Amniotic stem cell (primary cell): ENCODE results near the gene URGCP.
"Not testable (repeated sequence)": the region's sequence is repeated elsewhere in the genome, so short reads cannot be mapped to it uniquely, and the experiment has no call there.

Experiments used
- DNase-seq: peaks from one replicate; lab custom pipeline; 2025; lab: John Stamatoyannopoulos, UW

The URGCP gene

DNA sequence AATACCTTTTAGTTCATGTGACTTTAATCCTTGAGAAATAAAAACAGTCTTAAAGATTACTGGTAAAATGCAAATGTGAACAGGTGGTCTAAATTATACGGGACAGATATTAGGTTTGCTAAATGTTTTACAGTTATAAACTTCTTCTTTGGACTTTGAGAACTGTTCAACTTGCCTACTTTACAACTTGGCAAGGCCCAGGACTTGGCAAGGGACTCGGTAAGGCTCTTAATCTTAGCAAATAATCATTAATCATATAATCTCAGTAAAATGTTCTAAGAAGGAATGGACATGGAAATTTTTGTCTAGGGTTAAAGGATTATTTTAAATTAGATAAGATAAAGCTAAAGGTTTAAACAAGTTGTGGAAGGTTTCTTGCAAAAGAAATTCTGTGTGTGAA, 15.0 kb upstream of the URGCP start:
- no peak for DNase-seq

DNA sequence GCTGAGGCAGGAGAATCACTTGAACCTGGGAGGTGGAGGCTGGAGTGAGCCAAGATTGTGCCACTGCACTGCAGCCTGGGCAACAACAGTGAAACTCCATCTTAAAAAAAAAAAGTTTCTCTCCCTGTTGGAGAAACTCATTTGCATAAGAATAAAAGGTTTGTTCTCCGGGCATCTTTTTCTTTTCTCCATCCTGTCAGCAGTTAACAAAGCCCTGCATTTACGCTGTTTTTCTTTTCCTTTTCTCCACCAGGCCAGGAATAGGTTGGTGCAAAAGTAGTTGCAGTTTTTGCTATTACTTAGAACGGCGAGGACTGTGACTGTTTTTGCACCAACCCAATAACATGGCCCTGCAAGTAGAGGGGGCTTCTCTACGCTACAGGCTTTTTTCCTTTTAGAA, 9.5 kb upstream of the URGCP start:
- DNase-seq: no peak

DNA sequence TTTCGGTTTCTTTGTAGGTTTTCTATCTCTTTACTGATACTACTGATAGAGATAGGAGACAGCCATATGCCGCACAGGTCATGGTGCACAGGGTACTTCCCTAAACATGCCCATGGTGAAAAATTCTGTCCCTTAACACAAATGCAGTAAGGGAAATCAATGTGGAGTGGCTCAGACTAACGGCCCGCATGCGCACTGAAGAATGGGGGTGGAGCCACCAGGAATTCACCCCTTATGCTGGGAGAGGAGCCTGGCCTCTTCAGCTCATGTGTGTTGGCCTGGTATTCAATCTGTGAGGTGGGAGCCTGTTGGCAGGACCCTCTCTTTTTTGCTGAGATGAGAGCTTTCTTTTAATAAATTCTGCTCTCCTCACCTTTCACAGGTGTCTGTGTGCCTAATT, 8.4 kb upstream of the URGCP start:
- DNase-seq: no peak

DNA sequence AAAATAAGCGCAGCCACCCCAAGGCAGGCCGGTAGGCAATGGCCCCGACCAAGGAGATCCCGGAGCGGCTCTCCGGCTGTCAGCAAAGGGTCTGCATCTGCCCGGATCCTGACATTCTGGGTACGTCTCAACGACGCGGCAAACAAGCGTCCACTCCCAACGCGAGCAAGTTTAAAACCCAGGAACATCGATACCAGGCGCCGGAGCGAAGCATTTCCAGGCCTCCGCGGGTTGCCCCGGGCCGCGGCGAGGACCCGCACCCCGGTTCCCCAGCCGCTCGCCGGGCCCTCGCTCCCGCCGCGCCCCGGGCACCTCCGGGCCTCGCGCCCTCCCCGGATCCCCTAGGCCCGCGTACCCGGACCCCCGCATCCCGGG, 453 bp downstream of the URGCP start:
- no peak for DNase-seq

DNA sequence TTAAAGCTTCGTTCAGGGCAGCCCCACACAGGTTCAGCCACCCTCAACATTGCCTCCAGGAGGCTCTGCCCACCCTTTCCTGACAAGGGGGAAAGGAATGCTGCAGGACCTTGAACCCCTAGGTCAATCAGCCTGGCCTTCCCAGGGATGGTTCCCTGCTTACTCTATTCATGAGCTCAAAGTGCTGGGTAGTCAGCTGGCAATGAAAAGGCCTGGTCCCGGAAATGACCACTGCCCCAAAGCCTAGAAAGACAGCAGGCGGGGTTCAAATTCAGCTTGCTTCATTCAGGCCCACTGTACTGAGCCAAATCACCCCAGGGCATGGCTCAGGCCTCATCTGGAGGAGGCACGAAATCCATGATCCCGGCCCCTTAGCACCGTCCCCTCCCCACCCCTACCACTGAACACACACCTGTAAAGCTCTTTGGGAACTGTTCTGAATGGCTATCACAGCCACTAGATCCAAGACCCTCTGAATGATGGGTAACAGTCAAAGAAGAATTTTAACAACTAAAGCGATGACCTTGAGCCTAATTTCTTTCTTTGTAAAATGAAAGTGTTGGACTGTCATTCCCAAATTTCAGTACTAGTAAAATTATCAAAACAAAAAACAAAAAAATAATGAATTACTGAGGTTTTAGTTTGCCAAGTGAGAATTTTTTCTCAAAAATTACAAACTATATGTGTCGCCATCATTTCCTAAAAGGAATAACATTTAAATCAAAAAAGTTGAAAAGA, 1.0 kb downstream of the URGCP start:
- no peak for DNase-seq

DNA sequence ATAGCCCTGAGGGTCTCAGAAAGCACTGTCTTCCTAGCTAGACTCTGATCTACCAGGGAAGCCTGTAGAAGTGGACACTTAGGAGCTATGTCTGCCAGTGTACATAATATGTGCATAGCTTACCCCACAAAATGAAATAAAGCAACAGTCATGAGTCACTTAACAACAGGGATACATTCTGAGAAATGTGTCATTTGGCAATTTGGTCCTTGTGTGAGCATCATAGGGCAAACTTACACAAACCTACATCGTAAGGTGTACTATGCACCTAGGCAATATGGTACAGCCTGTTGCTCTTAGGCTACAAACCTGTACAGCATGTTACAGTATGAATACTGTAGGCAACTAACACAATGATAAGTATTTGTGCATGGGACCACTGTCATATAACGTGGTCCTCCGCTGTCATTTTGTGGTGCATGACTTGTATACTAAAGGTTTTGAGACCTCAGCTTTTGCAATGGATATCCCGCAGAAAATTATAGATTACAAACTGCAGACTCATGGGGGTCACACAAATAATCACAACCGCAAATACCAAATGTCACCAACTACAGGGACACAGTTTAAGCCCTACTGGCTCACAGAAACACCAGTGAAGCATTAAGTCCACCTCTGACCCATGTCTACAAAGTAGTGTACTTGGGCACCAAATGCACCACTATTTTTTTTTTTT, 1.7 kb downstream of the URGCP start:
- DNase-seq: no peak

DNA sequence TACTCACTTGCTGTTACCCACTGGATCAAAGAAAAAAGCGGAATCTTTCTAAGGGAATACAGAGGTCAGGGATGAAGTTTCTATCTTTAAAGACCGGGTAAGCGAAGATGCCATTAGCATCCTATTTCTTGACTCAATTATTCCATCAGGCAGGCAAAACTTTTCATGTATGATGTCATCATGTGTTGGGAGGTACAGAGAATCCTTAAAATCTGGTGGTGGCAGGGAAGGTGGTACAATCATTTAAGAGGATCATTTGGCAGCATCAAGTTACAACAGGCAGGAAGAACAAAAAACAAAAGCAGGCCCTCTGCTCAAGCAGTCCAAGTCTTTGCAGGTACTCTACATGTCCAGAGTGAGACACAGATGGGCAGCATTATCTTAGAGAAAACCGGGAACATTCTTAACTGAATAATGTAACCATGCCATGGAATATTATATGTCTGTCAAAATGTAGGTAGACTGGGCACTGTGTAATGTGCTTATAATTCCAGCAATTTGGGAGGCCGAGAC, 3.8 kb downstream of the URGCP start:
- DNase-seq: no peak

DNA sequence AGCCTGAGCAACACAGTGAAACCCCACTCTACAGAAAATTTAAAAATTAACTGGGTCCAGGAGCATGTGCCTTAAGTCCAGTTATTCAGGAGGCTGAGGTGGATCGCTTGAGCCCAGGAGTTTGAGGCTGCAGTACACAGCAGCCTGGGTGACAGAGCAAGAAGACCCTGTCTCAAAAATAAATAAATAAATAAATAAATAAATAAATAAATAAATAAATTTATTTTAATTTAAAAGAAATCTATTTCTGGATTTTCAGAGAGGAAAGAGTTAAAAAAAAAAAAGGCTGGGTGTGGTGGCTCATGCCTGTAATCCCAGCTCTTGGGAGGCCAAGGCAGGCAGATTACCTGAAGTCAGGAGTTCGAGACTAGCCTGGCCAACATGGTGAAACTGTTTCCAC, 7.8 kb downstream of the URGCP start:
- DNase-seq: not testable (repeated sequence)

DNA sequence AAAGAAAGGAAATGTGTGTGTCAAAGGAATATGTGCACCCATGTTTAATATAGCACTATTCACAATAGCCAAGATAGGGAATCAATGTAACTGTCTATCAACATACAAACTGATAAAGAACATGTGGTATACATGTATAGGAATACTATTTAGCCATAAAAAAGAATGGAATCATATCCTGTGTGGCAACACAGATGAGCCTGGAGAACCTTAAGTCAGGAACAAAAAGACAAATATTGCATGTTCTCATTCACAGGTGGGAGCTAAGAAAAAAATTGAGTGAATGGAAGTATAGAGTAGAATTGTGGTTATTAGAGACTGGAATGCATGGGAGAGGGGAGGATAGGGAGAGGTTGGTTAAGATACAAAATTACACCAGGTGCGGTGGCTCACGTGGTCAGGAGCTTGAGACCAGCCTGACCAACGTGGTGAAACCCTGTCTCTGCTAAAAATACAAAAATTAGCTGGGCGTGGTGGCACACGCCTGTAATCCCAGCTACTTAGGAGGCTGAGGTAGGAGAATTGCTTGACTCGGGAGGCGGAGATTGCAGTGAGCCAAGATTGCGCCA, 10.5 kb downstream of the URGCP start:
- DNase-seq: no peak

DNA sequence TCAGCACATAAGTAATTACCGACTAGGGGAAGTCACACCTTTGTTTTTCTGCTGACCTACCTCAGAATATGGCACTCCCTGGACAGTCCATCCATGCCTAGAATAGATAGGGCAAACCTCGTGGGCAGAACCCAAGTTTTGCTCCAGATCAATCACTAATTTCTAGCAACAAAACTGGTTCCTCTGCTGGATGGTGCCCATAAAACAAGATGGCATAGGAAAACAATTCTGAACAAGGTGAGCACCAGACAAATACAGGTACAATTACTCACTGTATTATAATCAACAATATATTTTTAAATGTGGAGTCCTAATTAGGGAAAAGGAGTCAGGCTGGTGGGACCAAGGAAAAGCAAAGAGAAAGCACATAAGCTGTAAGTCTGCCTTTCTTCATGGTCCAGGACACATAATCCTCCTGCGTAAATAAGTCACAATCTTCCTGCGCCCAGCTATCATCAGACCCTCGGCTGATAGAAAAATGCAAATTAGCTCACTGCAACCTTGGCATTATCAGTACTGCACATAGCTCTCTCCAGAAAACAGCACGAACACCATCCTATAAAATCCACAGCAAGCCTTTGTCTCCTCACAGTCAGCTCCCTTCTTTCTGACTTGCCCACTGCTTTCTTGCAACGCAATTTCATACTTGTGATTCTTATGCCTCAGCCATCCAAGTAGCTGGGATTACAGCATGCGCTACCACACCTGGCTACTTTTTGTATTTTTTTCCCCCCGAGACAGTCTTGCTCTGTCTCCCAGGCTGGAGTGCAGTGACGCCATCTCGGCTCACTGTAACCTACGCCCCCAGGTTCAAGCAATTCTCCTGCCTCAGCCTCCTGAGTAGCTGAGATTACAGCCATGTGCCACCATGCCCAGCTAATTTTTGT, 15.1 kb downstream of the URGCP start:
- no peak for DNase-seq

DNA sequence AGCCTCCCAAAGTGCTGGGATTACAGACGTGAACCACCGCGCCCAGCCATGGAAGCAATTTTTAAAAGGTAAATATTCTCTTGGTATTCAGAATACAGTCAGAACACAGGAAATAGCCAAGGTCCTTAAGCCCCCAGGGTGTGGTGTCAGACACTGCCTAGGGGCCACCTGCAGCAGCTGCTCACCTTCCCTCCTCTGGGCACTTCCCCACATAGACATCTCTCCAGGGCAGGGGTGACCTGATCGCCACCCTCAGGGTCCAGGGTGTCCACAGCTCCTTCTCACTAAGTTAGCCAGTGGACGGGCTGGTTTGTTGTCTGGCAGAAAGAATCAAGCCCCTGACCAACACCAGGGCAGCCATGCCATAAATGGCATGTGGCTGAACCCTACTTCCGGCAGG, 15.9 kb downstream of the URGCP start:
- no peak for DNase-seq

DNA sequence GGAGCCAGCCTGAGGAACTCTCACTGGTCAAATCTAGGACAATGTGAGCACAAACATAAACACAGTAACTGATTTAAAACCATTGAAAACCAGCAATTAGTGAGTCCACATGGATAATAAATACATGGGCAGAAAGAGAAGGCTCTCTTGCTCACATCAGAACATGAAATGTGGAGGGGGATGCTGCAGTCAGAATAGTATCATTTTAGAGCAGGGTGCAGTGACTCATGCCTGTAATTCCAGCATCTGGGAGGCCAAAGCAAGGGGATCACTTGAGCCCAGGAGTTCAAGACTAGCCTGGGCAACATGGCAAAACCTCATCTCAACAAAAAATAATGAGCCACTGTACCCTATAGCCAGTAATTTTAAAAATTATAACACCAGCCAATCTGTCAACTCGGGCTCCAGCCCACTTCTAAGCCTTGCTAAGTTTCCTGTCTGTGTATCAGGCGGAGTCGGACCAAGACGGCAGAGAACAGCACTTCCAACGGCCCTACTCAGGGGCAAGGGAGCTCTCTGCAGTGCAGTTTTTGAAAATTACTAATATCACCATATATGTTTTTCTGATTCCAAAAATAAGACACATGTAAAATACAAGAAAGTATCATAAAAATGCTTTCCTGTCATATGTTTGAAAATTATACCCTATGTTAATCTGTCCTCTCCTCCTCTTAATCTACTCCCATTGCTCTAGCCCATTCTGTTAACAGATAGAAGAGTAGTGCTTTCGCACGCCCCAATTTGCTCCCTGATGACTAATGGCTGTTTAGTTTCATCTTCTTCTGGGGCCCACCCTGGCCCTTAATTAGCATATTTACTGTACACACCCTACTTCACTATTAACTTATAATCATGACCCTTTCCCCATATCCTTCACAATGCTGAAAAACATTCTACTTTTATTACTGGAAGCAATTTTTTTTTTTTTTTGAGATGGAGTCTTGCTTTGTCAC, 17.1 kb downstream of the URGCP start:
- DNase-seq: no peak

DNA sequence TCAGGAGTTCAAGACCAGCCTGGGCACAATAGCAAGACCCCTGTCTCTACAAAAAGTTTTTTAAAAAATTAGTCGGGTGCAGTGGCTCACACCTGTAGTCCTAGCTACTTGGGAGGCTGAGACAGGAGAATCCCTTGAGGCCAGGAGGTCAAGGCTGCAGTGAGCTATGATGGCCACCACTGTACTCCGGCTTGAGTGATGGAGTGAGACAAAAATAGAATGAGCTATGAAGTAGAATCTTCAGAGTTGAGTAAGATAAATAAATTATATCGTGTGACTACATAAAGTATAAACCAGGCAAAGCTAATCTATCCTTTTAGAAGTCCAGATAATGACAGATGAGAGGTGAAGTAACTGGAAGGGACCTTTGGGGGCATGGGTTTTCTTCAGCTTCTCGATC, 21.8 kb downstream of the URGCP start:
- DNase-seq: no peak

DNA sequence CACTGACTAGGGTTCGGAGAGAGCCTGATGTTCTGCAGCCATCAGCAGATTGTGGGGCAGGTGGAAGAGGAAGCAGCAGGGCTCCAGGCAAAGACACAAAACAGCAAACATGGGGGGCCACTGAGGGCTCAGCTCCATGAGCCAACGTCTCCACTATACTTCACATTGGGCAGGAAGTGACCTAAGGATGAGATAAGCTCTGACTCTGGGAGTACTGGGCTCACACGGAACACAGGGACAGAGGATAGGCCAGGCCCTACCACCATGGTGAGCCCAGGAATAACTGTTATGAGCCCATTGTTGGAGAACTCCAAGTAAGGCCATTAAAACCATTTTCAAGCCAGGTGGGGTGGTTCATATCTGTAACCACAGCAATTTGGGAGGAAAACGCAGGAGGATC, 22.2 kb downstream of the URGCP start:
- DNase-seq: no peak

DNA sequence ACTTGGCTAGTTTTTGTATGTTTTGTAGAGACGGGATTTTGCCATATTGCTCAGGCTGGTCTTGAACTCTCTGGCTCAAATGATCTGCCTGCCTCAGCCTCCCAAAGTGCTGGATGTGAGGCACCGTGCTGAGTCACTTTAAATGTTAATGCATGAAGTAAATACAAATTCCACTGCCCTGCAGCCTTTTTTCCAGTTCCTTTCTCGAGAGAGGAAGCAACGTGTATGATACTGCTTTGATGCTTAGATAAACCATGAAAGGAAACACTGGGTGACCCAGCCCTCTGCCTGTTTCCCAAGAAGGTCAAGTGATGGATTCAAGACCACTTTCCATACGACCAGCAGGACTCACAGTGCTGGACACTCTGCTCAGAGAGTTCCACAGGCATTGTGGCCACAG, 25.8 kb downstream of the URGCP start:
- DNase-seq: peak; percentile 26

DNA sequence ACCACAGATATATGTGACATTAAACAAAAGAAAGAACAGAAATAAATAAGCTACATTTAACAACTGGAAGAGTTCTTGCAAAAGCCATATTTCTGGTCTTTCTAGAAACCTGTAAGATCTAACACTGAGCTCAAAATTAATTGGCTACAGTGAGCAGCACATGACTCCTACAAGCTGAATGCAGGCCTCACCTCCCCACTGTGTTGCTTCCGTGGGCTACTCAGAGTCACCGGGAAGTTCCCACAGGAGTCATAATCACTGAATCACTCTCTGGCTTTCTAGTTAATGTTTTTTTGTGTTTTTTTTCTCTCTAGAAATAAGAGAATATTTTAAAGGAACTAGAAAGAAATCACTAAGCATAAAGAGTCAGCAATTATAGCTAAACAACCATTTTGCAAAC, 26.9 kb downstream of the URGCP start:
- peak; percentile 36 for DNase-seq

DNA sequence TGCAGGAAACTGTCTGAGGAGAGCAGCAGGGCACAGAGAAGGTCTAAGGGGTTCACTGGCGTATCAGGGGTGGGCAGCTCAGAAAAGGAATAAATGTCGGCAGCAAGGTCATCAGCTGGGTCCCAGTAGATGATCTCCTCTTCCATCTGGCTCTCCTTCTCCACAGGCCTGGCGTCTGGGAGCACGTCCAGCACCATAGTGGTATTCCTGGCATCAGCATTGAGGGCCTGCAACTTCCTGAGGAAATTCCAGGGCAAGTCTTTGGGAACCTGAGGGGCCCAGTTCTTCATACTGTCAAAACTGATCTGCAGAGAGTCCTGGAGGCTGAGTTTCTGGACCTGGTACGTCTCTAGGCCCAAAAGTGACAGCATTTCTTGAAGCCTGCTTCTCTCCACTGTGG, 27.5 kb downstream of the URGCP start:
- DNase-seq: no peak

DNA sequence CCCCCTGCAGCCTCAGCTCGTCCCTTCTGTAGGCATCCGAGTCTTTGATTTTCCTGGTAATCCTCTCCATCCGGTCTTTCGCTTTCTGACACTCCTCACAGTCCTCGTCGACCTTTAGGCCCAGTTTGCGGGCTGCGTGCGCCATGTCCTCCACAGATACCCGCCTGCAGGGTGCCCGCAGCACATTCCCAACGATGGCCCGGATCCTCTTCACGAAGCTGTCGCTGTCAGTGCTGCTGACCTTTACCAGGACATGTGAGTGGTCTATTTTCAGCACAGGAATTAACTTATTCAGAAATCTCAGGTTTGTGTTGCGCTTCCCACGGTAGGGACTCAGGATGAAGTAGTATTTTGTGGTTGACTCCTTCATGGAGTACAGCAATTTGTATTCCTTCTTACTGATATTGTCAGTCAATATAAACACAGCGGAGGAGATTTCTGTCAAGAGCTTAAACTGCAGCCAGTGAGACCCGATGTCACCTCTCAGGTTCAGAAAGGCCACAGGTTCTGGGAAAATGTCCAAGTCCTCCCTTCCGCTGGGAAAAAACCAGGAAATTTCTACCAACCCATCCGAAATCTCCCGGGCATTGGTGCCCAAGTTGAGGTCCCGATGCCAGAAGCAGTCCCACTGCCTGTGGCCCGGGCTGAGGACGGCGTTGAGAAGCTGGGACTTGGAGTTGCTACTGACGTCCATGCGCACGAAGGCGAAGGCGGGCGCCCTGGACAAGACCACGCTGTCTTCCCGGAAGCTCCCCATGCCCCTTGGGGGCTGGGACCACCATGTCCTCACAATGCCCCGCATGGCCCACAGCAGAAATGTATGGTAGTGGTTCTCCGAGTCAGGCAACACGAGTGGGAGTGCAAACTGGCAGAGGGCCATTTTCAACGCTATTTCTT, 28.2 kb downstream of the URGCP start:
- no peak for DNase-seq

DNA sequence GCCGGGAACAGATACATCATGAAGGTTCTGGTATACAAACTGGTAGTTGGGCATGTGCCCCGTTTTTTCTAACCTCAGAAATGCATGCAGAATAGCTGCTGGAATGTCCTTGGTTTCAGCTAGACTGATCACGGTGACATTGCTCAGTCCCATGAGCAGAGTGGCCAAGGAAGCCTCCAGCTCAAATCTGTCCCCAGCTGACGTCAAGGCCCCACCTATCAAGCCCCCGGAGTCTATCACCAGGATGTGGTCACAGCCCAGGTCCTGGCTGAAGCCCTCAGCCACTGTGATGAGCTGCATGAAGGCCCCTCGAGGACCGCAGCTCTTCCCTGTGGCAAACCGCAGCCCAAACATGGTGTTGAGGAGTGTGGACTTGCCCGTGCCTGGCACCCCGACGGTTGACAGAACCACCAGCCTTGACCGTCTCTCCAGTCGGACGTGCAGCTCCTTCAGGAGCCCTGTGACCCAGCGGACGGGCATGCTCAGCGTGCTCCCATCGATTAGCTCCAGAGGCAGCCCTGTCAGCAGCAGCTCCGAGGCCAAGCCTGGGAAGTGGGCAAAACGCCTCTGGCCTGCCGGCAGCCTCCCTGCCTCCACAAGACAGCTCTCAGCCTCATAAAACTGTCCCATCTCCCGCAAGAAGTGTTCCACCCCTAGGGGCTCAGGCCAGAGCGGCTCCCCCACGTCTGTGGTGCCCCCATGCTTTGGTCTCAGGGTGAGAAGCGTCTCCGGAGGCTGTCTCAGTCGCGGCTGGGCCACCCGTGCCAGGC, 29.2 kb downstream of the URGCP start:
- no peak for DNase-seq
